Parathyroid adenoma (tissue), 2 donors: ENCODE measurements around the gene CLSTN2.

Experiments
- H2AFZ ChIP-seq: fragments of 300-600 bp; sonication (generic); one replicate; pipeline ENCODE4 v1.7.0; 2017; ENCODE audit warnings: antibody characterized with exemption, mild to moderate bottlenecking
- H3K27ac ChIP-seq: fragments of 300-600 bp; sonication (generic); one replicate; pipeline ENCODE4 v1.7.0; 2017
- H3K27me3 ChIP-seq: fragments of 300-600 bp; sonication (generic); one replicate; pipeline ENCODE4 v1.7.0; 2017; ENCODE audit warnings: low read length; ENCODE audit not compliant: control insufficient read depth, insufficient read depth
- H3K36me3 ChIP-seq: fragments of 300-600 bp; sonication (generic); one replicate; pipeline ENCODE4 v1.7.0; 2017; ENCODE audit warnings: low read length; ENCODE audit not compliant: control insufficient read depth, insufficient read depth
- H3K4me1 ChIP-seq: fragments of 300-600 bp; sonication (generic); one replicate; pipeline ENCODE4 v1.7.0; 2017; ENCODE audit warnings: control low read depth
- H3K4me2 ChIP-seq: fragments of 300-600 bp; sonication (generic); one replicate; pipeline ENCODE4 v1.7.0; 2017; ENCODE audit warnings: low read length
- H3K4me3 ChIP-seq: fragments of 300-600 bp; sonication (generic); one replicate; pipeline ENCODE4 v1.7.0; 2017; ENCODE audit warnings: low read depth, low read length
- H3K79me2 ChIP-seq: fragments of 300-600 bp; sonication (generic); one replicate; pipeline ENCODE4 v1.7.0; 2017; ENCODE audit warnings: control low read depth
- H3K9ac ChIP-seq: fragments of 300-600 bp; sonication (generic); one replicate; pipeline ENCODE4 v1.7.0; 2017; ENCODE audit warnings: mild to moderate bottlenecking
- H3K9me3 ChIP-seq: fragments of 300-600 bp; sonication (generic); one replicate; pipeline ENCODE4 v1.7.0; 2017; ENCODE audit warnings: low read length; ENCODE audit not compliant: control insufficient read depth
- CTCF ChIP-seq: fragments of 300-600 bp; sonication (generic); IDR thresholded peaks from one replicate; pipeline ENCODE4 v1.7.0; 2017; ENCODE audit warnings: antibody characterized with exemption, mild to moderate bottlenecking
- donor health status: primary hyperparathyroidism.

CLSTN2 gene

GRCh38 chr3:140552898-140553297 is 617.9 kb downstream of the CLSTN2 start:
- Histone ChIP-seq H3K79me2 (no peaks in the 10 kb centered on the region), H2AFZ (no peak overlapping the region), H3K4me1 (no peaks in the 10 kb centered on the region), H3K9me3 (no peaks in the 10 kb centered on the region), H3K4me2 (no peak overlapping the region), H3K27me3 (no peaks in the 10 kb centered on the region), H3K4me3 (no peak overlapping the region), H3K27ac (no peak overlapping the region), H3K9ac (no peak overlapping the region), H3K36me3 (no peaks in the 10 kb centered on the region)
- TF ChIP-seq CTCF, result no peak

GRCh38 chr3:140553591-140553990 is 618.6 kb downstream of the CLSTN2 start:
- Histone ChIP-seq H2AFZ (no peak overlapping the region), H3K79me2 (no peaks in the 10 kb centered on the region), H3K9ac (no peak overlapping the region), H3K36me3 (no peaks in the 10 kb centered on the region), H3K27ac (no peak overlapping the region), H3K4me3 (no peak overlapping the region), H3K4me1 (no peaks in the 10 kb centered on the region), H3K4me2 (no peak overlapping the region), H3K9me3 (no peaks in the 10 kb centered on the region), H3K27me3 (no peaks in the 10 kb centered on the region)
- TF ChIP-seq CTCF, result no peak

- no peak for TF ChIP-seq CTCF
- no peaks in the 10 kb centered on the region for H3K36me3 ChIP-seq
- H3K9ac ChIP-seq, result no peak overlapping the region
- H3K79me2 ChIP-seq, result no peaks in the 10 kb centered on the region
- no peaks in the 10 kb centered on the region for H3K27me3 ChIP-seq
- no peak overlapping the region for H2AFZ ChIP-seq
- no peaks in the 10 kb centered on the region for H3K4me1 ChIP-seq
- H3K27ac ChIP-seq, result no peak overlapping the region
- H3K9me3 ChIP-seq, result no peaks in the 10 kb centered on the region
- H3K4me2 ChIP-seq, result no peak overlapping the region
- no peak overlapping the region for H3K4me3 ChIP-seq
These were observed 620.7 kb downstream of the CLSTN2 start for GRCh38 chr3:140555666-140556065.

- no peak overlapping the region for H3K27ac ChIP-seq
- no peak overlapping the region for H3K4me2 ChIP-seq
- no peak for TF ChIP-seq CTCF
- H3K79me2 ChIP-seq, result no peaks in the 10 kb centered on the region
- no peak overlapping the region for H3K4me3 ChIP-seq
- no peaks in the 10 kb centered on the region for H3K27me3 ChIP-seq
- no peaks in the 10 kb centered on the region for H3K4me1 ChIP-seq
- H3K9me3 ChIP-seq, result no peaks in the 10 kb centered on the region
- no peak overlapping the region for H2AFZ ChIP-seq
- no peak overlapping the region for H3K9ac ChIP-seq
- H3K36me3 ChIP-seq, result no peaks in the 10 kb centered on the region
These were observed 622.5 kb downstream of the CLSTN2 start for GRCh38 chr3:140557476-140557875.

- no peaks in the 10 kb centered on the region for H3K4me1 ChIP-seq
- H3K27me3 ChIP-seq, result no peaks in the 10 kb centered on the region
- no peaks in the 10 kb centered on the region for H3K79me2 ChIP-seq
- H2AFZ ChIP-seq, result no peak overlapping the region
- no peaks in the 10 kb centered on the region for H3K9me3 ChIP-seq
- no peaks in the 10 kb centered on the region for H3K36me3 ChIP-seq
- no peak overlapping the region for H3K4me2 ChIP-seq
- no peak overlapping the region for H3K27ac ChIP-seq
- H3K4me3 ChIP-seq, result no peak overlapping the region
- H3K9ac ChIP-seq, result no peak overlapping the region
- TF ChIP-seq CTCF, result no peak
These were observed 624.6 kb downstream of the CLSTN2 start for GRCh38 chr3:140559546-140559945.
